HL-60 (cell line): Measurements from ENCODE around the gene EGR4.

ENCODE experiments used
- DNase-seq, 2 experiments: peaks; one replicate each; pipeline ENCODE4 v3.0.0-alpha.2; 2010 to 2020; ENCODE audit warnings: low read depth in 1 of 2, low spot score in 1 of 2
- H3K27ac ChIP-seq: fragments of 250-450 bp; sonication (Bioruptor Pico); replicated peaks from 2 replicates; pipeline ENCODE4 v1.5.1; 2020; ENCODE audit warnings: mild to moderate bottlenecking, moderate library complexity
- H3K27me3 ChIP-seq: fragments of 250-450 bp; sonication (Bioruptor Pico); 2 replicates; pipeline ENCODE4 v1.5.1; 2021; ENCODE audit warnings: mild to moderate bottlenecking, moderate library complexity; ENCODE audit not compliant: insufficient read depth, poor library complexity, severe bottlenecking
- H3K4me3 ChIP-seq: replicated peaks from 2 replicates; pipeline ENCODE4 v1.5.1; 2011; ENCODE audit warnings: mild to moderate bottlenecking, control low read depth, low read length; ENCODE audit not compliant: insufficient read depth
- GABPA ChIP-seq: IDR thresholded peaks from 2 replicates; pipeline ENCODE4 v1.6.1; 2012; ENCODE audit warnings: low read depth
- POLR2AphosphoS5 ChIP-seq: IDR thresholded peaks from 2 replicates; pipeline ENCODE4 v1.6.1; 2012; ENCODE audit warnings: low read depth
- SPI1 ChIP-seq: IDR thresholded peaks from 2 replicates; pipeline ENCODE4 v1.6.1; 2012; ENCODE audit warnings: low read depth, mild to moderate bottlenecking, borderline replicate concordance
- TF ChIP-seq, protein P1 (sequence below): IDR thresholded peaks from one replicate; pipeline ENCODE4 v1.5.1; 2011; ENCODE audit warnings: low read length, control low read depth, inconsistent platforms; ENCODE audit not compliant: insufficient read depth
- TF ChIP-seq, protein P2 (sequence below): IDR thresholded peaks from 2 replicates; pipeline ENCODE4 v1.6.1; 2012; ENCODE audit warnings: low read depth; ENCODE audit not compliant: insufficient replicate concordance

EGR4 gene

DNA sequence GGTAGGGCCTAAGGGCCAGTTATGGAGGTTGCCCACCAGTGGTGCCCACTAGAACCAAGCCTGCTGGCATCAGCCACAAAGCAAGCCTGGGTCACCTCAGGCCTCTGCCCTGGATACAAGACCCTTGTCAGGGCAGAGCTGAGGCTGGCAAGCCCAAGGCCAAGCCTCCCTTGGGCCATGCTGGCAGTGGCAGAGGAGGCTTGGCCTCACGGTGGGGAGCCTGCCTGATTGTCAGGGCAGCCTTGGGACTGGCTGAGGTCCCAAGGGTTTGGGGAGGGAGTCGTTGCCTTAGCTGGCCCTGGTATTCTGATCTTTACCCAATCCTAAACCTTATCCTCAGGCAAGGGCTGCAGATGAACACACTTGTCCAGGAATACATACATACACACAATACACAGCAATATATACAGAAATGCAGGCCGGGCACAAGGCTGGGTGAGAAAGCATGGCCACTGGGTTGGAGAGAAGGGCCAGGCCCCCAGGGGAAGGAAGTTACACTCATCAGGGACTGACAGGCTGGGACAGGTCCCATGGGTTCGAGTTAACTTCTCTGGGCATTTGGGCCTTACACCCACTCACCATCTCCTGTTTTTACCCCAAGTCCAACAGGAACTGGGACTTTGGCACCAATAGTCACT is 38.2 kb downstream of the EGR4 start:
- DNase-seq: no peak
- TF ChIP-seq POLR2AphosphoS5: peak; percentile 23; the same call in 1 of the 2 replicates
- TF ChIP-seq, protein P1, sequence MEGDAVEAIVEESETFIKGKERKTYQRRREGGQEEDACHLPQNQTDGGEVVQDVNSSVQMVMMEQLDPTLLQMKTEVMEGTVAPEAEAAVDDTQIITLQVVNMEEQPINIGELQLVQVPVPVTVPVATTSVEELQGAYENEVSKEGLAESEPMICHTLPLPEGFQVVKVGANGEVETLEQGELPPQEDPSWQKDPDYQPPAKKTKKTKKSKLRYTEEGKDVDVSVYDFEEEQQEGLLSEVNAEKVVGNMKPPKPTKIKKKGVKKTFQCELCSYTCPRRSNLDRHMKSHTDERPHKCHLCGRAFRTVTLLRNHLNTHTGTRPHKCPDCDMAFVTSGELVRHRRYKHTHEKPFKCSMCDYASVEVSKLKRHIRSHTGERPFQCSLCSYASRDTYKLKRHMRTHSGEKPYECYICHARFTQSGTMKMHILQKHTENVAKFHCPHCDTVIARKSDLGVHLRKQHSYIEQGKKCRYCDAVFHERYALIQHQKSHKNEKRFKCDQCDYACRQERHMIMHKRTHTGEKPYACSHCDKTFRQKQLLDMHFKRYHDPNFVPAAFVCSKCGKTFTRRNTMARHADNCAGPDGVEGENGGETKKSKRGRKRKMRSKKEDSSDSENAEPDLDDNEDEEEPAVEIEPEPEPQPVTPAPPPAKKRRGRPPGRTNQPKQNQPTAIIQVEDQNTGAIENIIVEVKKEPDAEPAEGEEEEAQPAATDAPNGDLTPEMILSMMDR: no peak
- H3K27me3 ChIP-seq: no peaks in the 10 kb centered on the region
- H3K4me3 ChIP-seq: no peak overlapping the region
- H3K27ac ChIP-seq: no peak overlapping the region

DNA sequence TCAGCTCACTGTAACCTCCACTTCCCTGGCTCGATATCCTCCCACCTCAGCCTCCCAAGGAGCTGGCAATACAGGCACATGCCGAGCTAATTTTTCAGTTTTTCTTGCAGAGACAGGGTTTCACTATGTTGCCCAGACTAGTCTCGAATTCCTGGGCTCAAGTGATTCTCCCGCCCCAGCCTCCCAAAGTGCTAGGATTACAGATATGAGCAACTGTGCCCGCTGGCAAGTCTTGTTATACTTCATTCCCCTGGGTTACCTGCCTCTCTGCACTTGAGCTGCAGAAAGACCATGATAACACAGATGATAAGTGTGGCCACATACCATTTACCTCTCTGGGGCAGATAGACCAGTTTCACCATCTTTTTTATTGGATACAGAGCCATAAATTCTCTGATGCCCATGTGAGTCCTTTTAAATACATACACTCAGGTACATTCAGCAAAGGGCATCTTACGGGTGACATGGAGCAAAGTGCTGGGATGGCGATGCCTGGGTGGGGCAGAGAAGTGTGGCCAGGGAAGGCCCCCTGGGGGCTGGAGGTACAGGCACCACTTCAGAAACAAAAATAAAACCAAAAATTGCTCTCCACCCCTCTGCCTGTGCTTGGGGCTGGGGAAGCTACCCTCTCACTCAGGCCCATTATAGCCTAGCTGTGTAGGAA is 38.9 kb downstream of the EGR4 start:
- TF ChIP-seq, protein P1: no peak
- TF ChIP-seq SPI1 (no peak), POLR2AphosphoS5 (peak; percentile 9)
- Histone ChIP-seq H3K27ac (no peak overlapping the region), H3K4me3 (no peak overlapping the region), H3K27me3 (no peaks in the 10 kb centered on the region)
- no peak for DNase-seq

DNA sequence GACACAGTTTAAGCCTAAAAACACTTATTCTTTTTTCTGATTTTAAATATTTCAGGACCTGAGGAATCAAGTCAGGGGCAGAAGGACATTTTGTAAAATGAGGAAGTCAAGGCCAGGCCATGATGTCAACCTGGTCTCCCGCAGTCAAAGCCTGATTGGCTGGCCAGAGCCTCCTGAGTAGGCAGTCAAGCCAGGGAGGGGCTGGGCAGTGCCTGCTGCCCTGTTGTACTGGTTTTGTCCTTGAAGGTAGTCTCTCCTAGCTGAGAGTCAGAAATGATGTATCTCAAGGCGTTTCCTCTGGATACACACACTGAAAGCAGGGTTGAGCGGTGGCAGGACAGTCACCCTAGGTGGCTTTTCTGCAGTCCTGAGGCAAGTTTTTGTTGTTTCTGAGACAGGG is 39.4 kb downstream of the EGR4 start:
- Histone ChIP-seq H3K4me3 (no peak overlapping the region), H3K27ac (no peak overlapping the region), H3K27me3 (no peaks in the 10 kb centered on the region)
- peak in 1 of 2 experiments; percentile 70 for DNase-seq
- TF ChIP-seq, protein P1: no peak
- peak; percentile 36 for TF ChIP-seq POLR2AphosphoS5
- TF ChIP-seq GABPA: no peak
- peak; percentile 92 for TF ChIP-seq SPI1
- TF ChIP-seq, protein P2, sequence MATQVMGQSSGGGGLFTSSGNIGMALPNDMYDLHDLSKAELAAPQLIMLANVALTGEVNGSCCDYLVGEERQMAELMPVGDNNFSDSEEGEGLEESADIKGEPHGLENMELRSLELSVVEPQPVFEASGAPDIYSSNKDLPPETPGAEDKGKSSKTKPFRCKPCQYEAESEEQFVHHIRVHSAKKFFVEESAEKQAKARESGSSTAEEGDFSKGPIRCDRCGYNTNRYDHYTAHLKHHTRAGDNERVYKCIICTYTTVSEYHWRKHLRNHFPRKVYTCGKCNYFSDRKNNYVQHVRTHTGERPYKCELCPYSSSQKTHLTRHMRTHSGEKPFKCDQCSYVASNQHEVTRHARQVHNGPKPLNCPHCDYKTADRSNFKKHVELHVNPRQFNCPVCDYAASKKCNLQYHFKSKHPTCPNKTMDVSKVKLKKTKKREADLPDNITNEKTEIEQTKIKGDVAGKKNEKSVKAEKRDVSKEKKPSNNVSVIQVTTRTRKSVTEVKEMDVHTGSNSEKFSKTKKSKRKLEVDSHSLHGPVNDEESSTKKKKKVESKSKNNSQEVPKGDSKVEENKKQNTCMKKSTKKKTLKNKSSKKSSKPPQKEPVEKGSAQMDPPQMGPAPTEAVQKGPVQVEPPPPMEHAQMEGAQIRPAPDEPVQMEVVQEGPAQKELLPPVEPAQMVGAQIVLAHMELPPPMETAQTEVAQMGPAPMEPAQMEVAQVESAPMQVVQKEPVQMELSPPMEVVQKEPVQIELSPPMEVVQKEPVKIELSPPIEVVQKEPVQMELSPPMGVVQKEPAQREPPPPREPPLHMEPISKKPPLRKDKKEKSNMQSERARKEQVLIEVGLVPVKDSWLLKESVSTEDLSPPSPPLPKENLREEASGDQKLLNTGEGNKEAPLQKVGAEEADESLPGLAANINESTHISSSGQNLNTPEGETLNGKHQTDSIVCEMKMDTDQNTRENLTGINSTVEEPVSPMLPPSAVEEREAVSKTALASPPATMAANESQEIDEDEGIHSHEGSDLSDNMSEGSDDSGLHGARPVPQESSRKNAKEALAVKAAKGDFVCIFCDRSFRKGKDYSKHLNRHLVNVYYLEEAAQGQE: no peak

DNA sequence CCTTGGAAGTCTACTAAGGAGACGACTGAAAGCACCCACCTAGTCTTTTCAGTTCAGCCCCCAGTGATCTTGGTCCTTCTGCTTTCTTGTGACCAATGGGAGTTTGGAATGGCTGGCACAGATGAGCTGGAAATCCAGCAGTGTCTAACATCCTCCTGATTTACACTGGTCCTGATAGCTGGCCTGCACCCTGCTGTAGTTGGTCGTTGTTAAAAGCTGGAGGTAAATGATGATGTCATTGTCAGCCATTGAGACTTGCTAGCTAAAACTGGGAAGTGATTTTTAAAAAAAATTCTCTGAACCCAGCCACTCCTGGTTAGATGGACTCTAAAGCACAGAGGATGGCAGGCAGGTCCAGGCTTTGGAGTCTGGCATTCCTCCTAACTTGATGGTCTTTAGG is 39.9 kb downstream of the EGR4 start:
- Histone ChIP-seq H3K27me3 (no peaks in the 10 kb centered on the region), H3K27ac (no peak overlapping the region), H3K4me3 (no peak overlapping the region)
- TF ChIP-seq POLR2AphosphoS5 (peak; percentile 32; the same call in 1 of the 2 replicates), SPI1 (no peak)
- DNase-seq: no peak

DNA sequence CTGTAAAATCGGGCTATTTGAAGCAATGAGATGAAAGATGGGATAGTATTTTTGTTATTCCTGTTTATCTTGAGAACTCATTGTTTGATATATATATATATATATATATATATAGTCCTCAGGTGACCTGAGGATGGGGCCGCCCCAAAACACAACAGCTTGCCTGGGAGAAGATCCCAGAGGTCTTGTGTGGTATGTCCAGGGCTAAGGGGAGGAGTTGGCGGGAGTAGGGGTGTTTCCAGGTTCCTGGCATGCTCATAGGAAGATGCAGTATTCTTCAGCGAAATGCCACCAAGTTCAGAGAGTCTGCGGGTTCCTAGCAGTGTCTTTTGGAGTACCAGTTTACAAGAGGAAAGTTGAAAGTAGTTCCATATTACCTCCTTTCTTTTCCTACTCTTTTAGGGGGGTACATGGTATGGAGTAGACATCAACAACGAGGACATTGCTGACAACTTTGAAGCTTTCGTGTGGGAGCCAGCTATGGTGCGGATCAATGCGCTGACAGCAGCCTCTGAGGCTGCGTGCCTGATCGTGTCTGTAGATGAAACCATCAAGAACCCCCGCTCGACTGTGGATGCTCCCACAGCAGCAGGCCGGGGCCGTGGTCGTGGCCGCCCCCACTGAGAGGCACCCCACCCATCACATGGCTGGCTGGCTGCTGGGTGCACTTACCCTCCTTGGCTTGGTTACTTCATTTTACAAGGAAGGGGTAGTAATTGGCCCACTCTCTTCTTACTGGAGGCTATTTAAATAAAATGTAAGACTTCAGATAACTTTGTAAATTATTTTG is 40.9 kb downstream of the EGR4 start:
- TF ChIP-seq, protein P2: no peak
- TF ChIP-seq GABPA (no peak), SPI1 (no peak), POLR2AphosphoS5 (no peak)
- TF ChIP-seq, protein P1: no peak
- no peak for DNase-seq
- no peak overlapping the region for H3K27ac ChIP-seq

More for the DNA sequence above, 40.9 kb downstream of the EGR4 start:
- Histone ChIP-seq H3K4me3 (no peak overlapping the region), H3K27me3 (no peaks in the 10 kb centered on the region)
